Small intestine (tissue), 7 donors: ENCODE data around the gene TMEM266. TPM values are rescaled to one million over a fixed set of nuclear protein-coding genes. Genes with fewer than 3 reads are reported as not detected.

ENCODE experiments used
- DNase-seq, 2 donors: peaks; one replicate each; pipeline versions ENCODE4 v3.0.0 to v3.0.0-alpha.2; 2013
- FAIRE-seq: peaks from 2 replicates; lab custom pipeline; 2012; peaks lifted over from hg19 to GRCh38; lab: Jason Lieb, UNC
- H3K27ac ChIP-seq, 3 donors: one replicate each; pipeline ENCODE4 v1.5.1; 2013; ENCODE audit warnings: low read length in 2 of 3, mild to moderate bottlenecking in 2 of 3, control low read depth in 1 of 3, inconsistent platforms in 1 of 3, low read depth in 1 of 3, moderate library complexity in 1 of 3
- H3K27me3 ChIP-seq, 3 donors: one replicate each; pipeline ENCODE4 v1.6.1; 2013; ENCODE audit warnings: low read length in 3 of 3, inconsistent platforms in 1 of 3; ENCODE audit not compliant: control insufficient read depth in 3 of 3, insufficient read depth in 3 of 3
- H3K36me3 ChIP-seq, 3 donors: one replicate each; pipeline ENCODE4 v1.6.1; 2013; ENCODE audit warnings: low read length in 3 of 3, inconsistent platforms in 1 of 3, low read depth in 1 of 3, mild to moderate bottlenecking in 1 of 3, moderate library complexity in 1 of 3; ENCODE audit not compliant: control insufficient read depth in 3 of 3, insufficient read depth in 2 of 3
- H3K4me1 ChIP-seq, 3 donors: one replicate each; pipeline ENCODE4 v1.6.1; 2013; ENCODE audit warnings: low read length in 2 of 3, inconsistent platforms in 1 of 3, low read depth in 1 of 3, mild to moderate bottlenecking in 1 of 3, moderate library complexity in 1 of 3; ENCODE audit not compliant: control insufficient read depth in 3 of 3, insufficient read depth in 2 of 3
- H3K4me3 ChIP-seq, 3 donors: one replicate each; pipeline ENCODE4 v1.5.1; 2013; ENCODE audit warnings: low read length in 3 of 3, control low read depth in 1 of 3, inconsistent platforms in 1 of 3, low read depth in 1 of 3, mild to moderate bottlenecking in 1 of 3, moderate library complexity in 1 of 3
- H3K9me3 ChIP-seq, 2 donors: one replicate each; pipeline ENCODE4 v1.6.1; 2013; ENCODE audit warnings: low read depth in 1 of 2, low read length in 1 of 2; ENCODE audit not compliant: control insufficient read depth in 2 of 2, insufficient read depth in 1 of 2
- WGBS, 3 donors: extraction: QIAGEN DNeasy Blood & Tissue Kit; methylation state at CpG; one replicate each; pipeline ENCODE4 v1.1.7; 2013; 5-methylcytosine and 5-hydroxymethylcytosine counted together
- polyA plus RNA-seq, 4 donors: library from polyadenylated mRNA; stranded (reverse) in 3 of 4; unstranded in 1 of 4; fragments of 200-250 nt in 3 of 4; fragments of 120-200 nt in 1 of 4; gene quantifications; one replicate each; pipeline versions ENCODE4 v1.2.1 to v1.2.3, GENCODE V29; 2013
- donor health status: healthy with polysubstance abuse.
- donor health status: control.
- donor health status: control.
- donor health status: Bipolar disorder and iron deficiency.
- donor health status: healthy.

Gene TMEM266
- polyA plus RNA-seq, 4 donors = 0.88 to 1.1 TPM; not detected in 2

DNA sequence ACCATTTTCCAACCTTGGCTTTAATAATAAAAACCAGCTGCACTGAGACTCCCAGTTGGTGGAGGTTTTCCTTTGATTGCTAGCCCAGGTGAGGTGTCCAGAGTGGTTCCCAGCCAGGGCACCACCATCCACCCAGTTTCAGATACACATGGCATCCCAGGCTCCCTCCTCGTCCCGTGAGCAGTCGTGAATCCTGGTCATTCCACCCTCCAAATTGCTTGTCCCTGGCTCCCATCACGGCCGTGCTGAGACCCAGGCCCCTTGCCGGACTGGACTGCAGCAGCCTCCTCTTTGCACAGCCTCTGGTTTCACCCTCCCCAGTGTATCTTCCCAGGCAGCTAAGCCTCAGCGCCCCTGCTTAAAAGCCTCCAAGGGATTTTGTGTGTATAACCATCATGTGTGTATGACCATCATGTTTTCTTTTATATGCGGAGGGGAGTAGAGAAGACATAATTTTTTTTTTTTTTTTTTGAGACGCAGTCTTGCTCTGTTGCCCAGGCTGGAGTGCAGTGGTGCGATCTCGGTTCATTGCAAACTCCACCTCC is 145.2 kb downstream of the TMEM266 start:
- Histone ChIP-seq H3K9me3 (no peaks in the 10 kb centered on the region), H3K27ac (no peak overlapping the region), H3K27me3 (no peaks in the 10 kb centered on the region), H3K4me3 (no peak overlapping the region), H3K36me3 (peaks cover 2 to 66% (median 4%) of the 10 kb centered on the region in 3 donors), H3K4me1 (peaks cover 0 to 4% (median 0%) of the 10 kb centered on the region in 3 donors)
- no peak for DNase-seq
- no peak for FAIRE-seq
- 90 to 93% (median 92%) methylated on average over 11 of the region's 11 CpGs for WGBS, 3 donors

DNA sequence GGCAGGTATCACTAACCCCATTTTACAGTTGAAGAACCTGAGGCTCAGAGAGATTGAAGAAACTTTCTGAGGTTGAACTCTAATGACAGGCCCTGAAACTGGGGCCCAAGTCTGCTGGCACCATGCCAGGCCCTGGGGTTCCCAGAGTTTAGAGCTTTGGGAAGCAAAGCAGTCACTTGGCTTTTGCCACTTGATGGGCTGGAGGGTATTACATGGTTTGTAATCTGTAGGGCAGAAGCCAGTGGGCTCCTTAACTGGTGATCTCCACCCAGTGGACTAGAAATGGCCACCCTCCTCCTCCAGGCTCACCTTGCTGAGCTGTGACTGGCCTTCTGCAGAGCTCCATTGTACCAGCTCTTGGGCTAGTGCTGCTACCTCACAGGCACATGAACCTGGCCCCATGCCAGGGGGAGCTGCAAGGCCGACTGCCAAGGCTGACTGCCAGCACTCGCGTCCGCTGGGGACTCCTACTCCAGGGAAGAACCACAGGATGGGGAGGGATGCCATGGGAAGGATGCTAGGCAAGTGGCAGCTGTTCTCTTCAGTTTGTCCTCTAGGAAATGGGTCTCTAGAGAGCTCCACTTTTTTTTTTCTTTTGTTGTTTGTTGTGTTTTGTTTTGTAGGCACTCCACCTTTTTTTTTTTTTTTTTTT is 146.7 kb downstream of the TMEM266 start:
- DNase-seq (peak in 1 of 2 donors; percentile 40), FAIRE-seq (no peak)
- Histone ChIP-seq H3K4me3 (no peak overlapping the region), H3K27ac (no peak overlapping the region), H3K4me1 (peaks cover 0 to 5% (median 0%) of the 10 kb centered on the region in 3 donors), H3K9me3 (no peaks in the 10 kb centered on the region), H3K36me3 (peaks cover 2 to 74% (median 5%) of the 10 kb centered on the region in 3 donors), H3K27me3 (no peaks in the 10 kb centered on the region)
- WGBS, 3 donors = 13 to 45% (median 35%) methylated on average over 4 of the region's 4 CpGs

DNA sequence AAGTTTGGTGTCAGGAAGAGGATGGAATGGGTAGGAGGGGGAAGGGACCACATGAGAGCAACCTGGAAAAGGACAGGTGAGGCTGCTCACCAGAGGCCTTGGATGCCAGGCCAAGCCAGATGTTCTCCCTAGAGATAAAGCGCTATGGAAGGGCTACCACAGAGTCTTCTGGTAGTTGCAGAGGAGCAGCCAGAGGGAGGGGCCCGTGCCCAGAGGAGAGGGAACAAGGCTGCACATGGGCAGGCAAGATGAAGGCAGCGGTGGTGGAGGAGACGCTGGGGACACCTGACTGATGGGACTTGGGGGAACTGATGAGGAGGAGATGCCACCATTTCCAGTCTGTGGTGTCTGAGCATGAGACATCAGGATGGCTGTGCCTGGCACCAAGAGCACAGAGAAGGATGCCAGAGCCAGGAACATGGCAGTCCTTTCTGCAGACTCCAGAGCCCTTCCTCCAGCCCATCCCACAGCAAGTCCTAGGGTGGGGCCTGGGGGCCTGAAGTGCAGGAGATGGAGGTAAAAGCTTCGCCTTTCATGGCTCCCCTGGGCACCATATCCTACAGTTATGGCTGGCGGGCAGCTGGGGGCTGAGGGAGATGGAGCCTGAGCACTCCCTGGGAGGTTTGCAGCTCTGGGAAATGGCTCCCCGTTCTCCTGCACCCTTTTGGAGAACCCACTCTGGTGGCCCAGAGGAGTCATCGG is 148.4 kb downstream of the TMEM266 start:
- H3K36me3 ChIP-seq = peaks cover 2 to 70% (median 13%) of the 10 kb centered on the region in 3 donors
- H3K27me3 ChIP-seq = no peaks in the 10 kb centered on the region
- 95 to 97% (median 96%) methylated on average over 8 of the region's 8 CpGs for WGBS, 3 donors
- H3K9me3 ChIP-seq = no peaks in the 10 kb centered on the region
- peaks cover 0 to 11% (median 0%) of the 10 kb centered on the region in 3 donors for H3K4me1 ChIP-seq
- no peak overlapping the region for H3K4me3 ChIP-seq
- DNase-seq = no peak
- H3K27ac ChIP-seq = no peak overlapping the region
- no peak for FAIRE-seq

DNA sequence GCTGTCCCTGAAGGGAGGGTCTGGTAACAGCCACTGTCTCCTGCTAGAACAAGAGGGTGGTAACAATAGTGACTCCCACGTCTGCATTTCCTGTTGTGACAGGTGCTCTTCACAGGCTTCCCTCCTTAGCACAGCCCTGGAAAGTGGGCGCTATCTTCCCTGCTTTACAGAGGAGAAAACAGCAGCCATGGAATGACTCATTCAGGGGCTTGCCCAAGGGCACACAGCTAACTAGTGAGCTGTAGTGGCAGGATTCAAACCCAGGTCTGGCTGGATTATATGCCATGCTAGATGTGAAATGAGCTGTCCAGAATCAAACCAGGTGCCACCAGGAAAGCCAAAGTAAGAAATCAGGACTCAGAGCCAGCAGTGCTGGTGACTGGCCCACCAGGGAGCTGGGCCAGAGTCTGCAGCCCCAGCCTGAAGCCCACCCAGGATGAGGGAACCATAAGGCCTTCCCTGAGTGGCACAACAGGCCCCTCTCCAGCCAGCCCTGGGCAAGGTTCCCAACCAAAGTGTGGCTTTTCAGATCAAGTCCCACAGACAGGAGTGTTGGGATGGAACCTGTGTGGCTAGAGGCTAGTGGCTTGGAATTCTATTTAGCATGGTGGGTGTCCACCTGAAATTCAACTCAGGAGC is 149.1 kb downstream of the TMEM266 start:
- H3K9me3 ChIP-seq = no peaks in the 10 kb centered on the region
- peaks cover 0 to 11% (median 0%) of the 10 kb centered on the region in 3 donors for H3K4me1 ChIP-seq
- no peak for FAIRE-seq
- H3K4me3 ChIP-seq = no peak overlapping the region
- H3K27me3 ChIP-seq = no peaks in the 10 kb centered on the region
- DNase-seq = no peak
- no peak overlapping the region for H3K27ac ChIP-seq
- WGBS, 3 donors = 78 to 81% (median 79%) methylated on average over 2 of the region's 2 CpGs
- H3K36me3 ChIP-seq = peaks cover 4 to 71% (median 16%) of the 10 kb centered on the region in 3 donors

DNA sequence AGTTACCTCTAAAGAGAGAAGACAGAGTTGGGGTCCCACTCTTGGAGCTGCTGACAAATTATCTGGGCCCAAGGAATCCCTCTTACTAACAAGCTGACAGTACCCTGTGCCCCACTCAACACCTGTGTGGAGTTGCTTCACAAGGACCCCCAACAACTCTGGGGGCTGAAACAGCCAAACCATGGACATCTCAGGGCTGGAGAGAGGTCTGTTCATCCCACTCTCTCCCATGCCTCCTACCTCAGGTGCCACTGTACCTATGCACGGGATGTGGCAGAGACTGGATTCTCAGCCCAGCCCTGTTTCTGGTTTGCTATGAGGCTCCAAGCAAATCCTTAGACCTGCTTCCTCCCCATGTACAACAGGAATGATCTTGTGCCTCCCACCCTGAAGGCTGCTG is 149.7 kb downstream of the TMEM266 start:
- Histone ChIP-seq H3K27ac (no peak overlapping the region), H3K36me3 (peaks cover 4 to 70% (median 22%) of the 10 kb centered on the region in 3 donors), H3K9me3 (no peaks in the 10 kb centered on the region), H3K27me3 (no peaks in the 10 kb centered on the region), H3K4me3 (no peak overlapping the region), H3K4me1 (peaks cover 0 to 11% (median 0%) of the 10 kb centered on the region in 3 donors)
- FAIRE-seq = no peak
- no peak for DNase-seq
- 95 to 100% (median 97%) methylated on average over 1 of the region's 1 CpG for whole genome bisulfite sequencing, 3 donors

DNA sequence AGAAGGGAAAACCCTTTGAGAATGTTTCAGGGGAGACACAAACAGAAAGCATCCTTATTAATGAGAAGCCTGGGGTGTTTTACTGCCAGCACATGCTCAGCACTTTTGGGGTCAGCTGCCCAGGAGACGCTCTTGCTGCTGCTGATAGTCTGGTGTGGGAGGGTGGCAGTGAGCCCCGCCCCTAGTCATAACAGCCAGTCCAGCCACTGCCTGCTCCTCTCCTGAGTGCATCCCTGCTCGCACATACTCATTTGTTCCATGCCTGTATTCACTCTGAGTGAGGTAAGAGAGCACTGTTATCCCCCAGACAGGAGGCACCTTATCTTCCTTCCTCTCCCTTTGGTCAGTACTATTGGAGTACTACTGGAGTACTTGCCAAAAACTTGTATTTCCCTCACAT is 150.2 kb downstream of the TMEM266 start:
- no peak overlapping the region for H3K4me3 ChIP-seq
- no peak overlapping the region for H3K27ac ChIP-seq
- no peak for FAIRE-seq
- H3K36me3 ChIP-seq = peaks cover 7 to 72% (median 26%) of the 10 kb centered on the region in 3 donors
- no peaks in the 10 kb centered on the region for H3K27me3 ChIP-seq
- 91 to 95% (median 93%) methylated on average over 3 of the region's 3 CpGs for WGBS, 3 donors
- H3K9me3 ChIP-seq = no peaks in the 10 kb centered on the region
- H3K4me1 ChIP-seq = peaks cover 0 to 11% (median 0%) of the 10 kb centered on the region in 3 donors
- DNase-seq = no peak

DNA sequence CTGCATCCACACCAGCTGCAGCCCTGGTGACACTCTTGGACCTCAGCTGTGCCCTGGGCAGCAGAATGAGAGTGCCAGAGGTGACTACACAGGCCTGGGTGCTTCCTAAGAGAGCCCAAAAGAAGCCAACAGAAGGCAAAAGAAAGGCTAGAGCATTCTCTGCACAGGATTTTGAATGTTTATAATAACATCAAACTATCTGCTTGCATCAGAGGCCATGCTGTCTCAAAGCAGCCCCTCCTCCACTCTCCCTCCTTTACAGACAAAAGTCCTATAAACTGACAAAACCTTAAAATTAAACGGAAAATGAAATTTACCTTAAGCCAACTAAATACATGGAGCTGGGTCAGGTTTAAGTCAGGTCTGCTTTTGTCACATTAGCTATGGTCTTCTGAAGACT is 155.8 kb downstream of the TMEM266 start:
- Histone ChIP-seq H3K36me3 (peaks cover 13 to 44% (median 35%) of the 10 kb centered on the region in 3 donors), H3K4me3 (no peak overlapping the region), H3K4me1 (peaks cover 0 to 7% (median 0%) of the 10 kb centered on the region in 3 donors), H3K9me3 (no peaks in the 10 kb centered on the region), H3K27me3 (no peaks in the 10 kb centered on the region), H3K27ac (no peak overlapping the region)
- DNase-seq (no peak), FAIRE-seq (no peak)
- 72 to 94% (median 89%) methylated on average over 1 of the region's 1 CpG for WGBS, 3 donors
